Myocyte (in vitro differentiated cells): ENCODE data around the gene CHCHD1. TPM values are rescaled to one million over a fixed set of nuclear protein-coding genes. Genes with fewer than 3 reads are reported as not detected.
"Not testable (repeated sequence)": the region's sequence is repeated elsewhere in the genome, so short reads cannot be mapped to it uniquely, and the experiment has no call there.

Source experiments
- DNase-seq: peaks from one replicate; pipeline ENCODE4 v3.0.0-alpha.2; 2012; ENCODE audit warnings: low read depth
- total RNA-seq: library from RNA; depleted of rRNA; stranded (reverse); fragments of >200 nt; gene quantifications from 2 replicates; pipeline ENCODE4 v1.2.3, GENCODE V29; 2014

The CHCHD1 gene
- total RNA-seq, 1 donor from 2014 or later = 45.3 TPM

- DNase-seq = no peak
Observed at GRCh38 chr10:73790886-73791625, 9.2 kb downstream of the CHCHD1 start.

GRCh38 chr10:73791871-73792400, 10.1 kb downstream of the CHCHD1 start:
- DNase-seq = no peak

GRCh38 chr10:73793456-73793855, 11.6 kb downstream of the CHCHD1 start:
- no peak for DNase-seq

- not testable (repeated sequence) for DNase-seq
Observed at GRCh38 chr10:73795491-73795890, 13.6 kb downstream of the CHCHD1 start.

- DNase-seq = not testable (repeated sequence)
Observed at GRCh38 chr10:73796035-73796434, 14.2 kb downstream of the CHCHD1 start.

- DNase-seq = no peak
Observed at GRCh38 chr10:73796766-73797165, 14.9 kb downstream of the CHCHD1 start.

- DNase-seq = no peak
Observed at GRCh38 chr10:73797324-73798025, 15.6 kb downstream of the CHCHD1 start.

- no peak for DNase-seq
Observed at GRCh38 chr10:73798087-73798486, 16.2 kb downstream of the CHCHD1 start.

GRCh38 chr10:73798927-73799560, 17.2 kb downstream of the CHCHD1 start:
- DNase-seq = no peak

- no peak for DNase-seq
Observed at GRCh38 chr10:73799899-73800559, 18.2 kb downstream of the CHCHD1 start.

- no peak for DNase-seq
Observed at GRCh38 chr10:73800560-73801252, 18.9 kb downstream of the CHCHD1 start.

GRCh38 chr10:73801253-73801590, 19.4 kb downstream of the CHCHD1 start:
- DNase-seq = no peak

GRCh38 chr10:73802276-73802991, 20.6 kb downstream of the CHCHD1 start:
- DNase-seq = no peak

GRCh38 chr10:73803680-73804286, 21.9 kb downstream of the CHCHD1 start:
- no peak for DNase-seq

GRCh38 chr10:73806176-73806950, 24.5 kb downstream of the CHCHD1 start:
- no peak for DNase-seq

GRCh38 chr10:73807471-73807870, 25.6 kb downstream of the CHCHD1 start:
- DNase-seq = no peak

- DNase-seq = no peak
Observed at GRCh38 chr10:73808021-73808815, 26.4 kb downstream of the CHCHD1 start.
